ENCODE results near the gene MMP15.

Gene MMP15

GRCh38 chr16:57984443-57985203, 40.9 kb upstream of the MMP15 start:
- TF ChIP-seq CTCF (IDR thresholded peaks at IDR 0.05; ENCODE audit: borderline replicate concordance, insufficient read depth, low read depth, low read length) = no peak
- H3K4me3 ChIP-seq (ENCODE audit: low read depth, low read length) = peak overlapping the region; percentile 32

- H3K4me3 ChIP-seq (ENCODE audit: low read depth, low read length) = no peak overlapping the region
- TF ChIP-seq CTCF (IDR thresholded peaks at IDR 0.05; ENCODE audit: borderline replicate concordance, insufficient read depth, low read depth, low read length) = no peak
These were observed 40.1 kb upstream of the MMP15 start for GRCh38 chr16:57985204-57986181.

- TF ChIP-seq CTCF (IDR thresholded peaks at IDR 0.05; ENCODE audit: borderline replicate concordance, insufficient read depth, low read depth, low read length) = no peak
- H3K4me3 ChIP-seq (ENCODE audit: low read depth, low read length) = no peak overlapping the region
These were observed 39.4 kb upstream of the MMP15 start for GRCh38 chr16:57986196-57986595.

- no peak for TF ChIP-seq CTCF (IDR thresholded peaks at IDR 0.05; ENCODE audit: borderline replicate concordance, insufficient read depth, low read depth, low read length)
These were observed 37.9 kb upstream of the MMP15 start for GRCh38 chr16:57987441-57988177.

GRCh38 chr16:57988929-57989328, 36.6 kb upstream of the MMP15 start:
- no peak overlapping the region for H3K4me3 ChIP-seq (ENCODE audit: low read depth, low read length)
- no peak for TF ChIP-seq CTCF (IDR thresholded peaks at IDR 0.05; ENCODE audit: borderline replicate concordance, insufficient read depth, low read depth, low read length)

More at GRCh38 chr16:57987441-57988177, 37.9 kb upstream of the MMP15 start:
- H3K4me3 ChIP-seq (ENCODE audit: low read depth, low read length) = no peak overlapping the region

GRCh38 chr16:57991551-57992059, 33.9 kb upstream of the MMP15 start:
- no peak for TF ChIP-seq CTCF (IDR thresholded peaks at IDR 0.05; ENCODE audit: borderline replicate concordance, insufficient read depth, low read depth, low read length)
- no peak overlapping the region for H3K4me3 ChIP-seq (ENCODE audit: low read depth, low read length)
